ENCODE results near the gene PPP2R2D.

GRCh38 chr10:131858583-131859340 lies 42.0 kb upstream of the PPP2R2D start:
- no peak for TF ChIP-seq CTCF (IDR thresholded peaks at IDR 0.05)
- TF ChIP-seq POLR2A (IDR thresholded peaks at IDR 0.05): no peak
